Raji (cell line): ENCODE results near the gene PLPP3.

ENCODE experiments used
- POLR2A ChIP-seq: IDR thresholded peaks from 2 replicates; pipeline ENCODE4 v1.6.1; 2011; ENCODE audit warnings: low read depth, low read length, control low read depth; ENCODE audit not compliant: insufficient read depth

PLPP3 gene

DNA sequence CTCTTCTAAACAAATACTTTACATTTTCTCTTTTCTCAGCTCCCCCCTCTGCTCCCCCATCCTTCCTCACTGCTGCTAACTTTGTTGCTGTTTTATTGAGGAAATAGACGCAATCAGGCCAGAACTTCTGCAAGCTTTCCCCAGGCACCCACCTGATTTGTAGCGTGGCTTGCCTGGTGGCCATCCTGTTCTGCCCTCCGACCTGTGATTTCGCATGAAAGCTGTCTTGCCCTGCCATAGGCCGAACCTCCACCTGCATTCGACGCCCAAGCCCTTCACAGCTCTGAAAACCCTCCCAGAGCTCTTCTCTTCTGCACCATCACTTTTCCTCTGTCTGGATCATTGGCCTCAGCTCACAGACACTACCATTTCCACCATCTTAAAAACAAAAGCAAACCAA is 100.6 kb downstream of the PLPP3 start:
- no peak for TF ChIP-seq POLR2A

DNA sequence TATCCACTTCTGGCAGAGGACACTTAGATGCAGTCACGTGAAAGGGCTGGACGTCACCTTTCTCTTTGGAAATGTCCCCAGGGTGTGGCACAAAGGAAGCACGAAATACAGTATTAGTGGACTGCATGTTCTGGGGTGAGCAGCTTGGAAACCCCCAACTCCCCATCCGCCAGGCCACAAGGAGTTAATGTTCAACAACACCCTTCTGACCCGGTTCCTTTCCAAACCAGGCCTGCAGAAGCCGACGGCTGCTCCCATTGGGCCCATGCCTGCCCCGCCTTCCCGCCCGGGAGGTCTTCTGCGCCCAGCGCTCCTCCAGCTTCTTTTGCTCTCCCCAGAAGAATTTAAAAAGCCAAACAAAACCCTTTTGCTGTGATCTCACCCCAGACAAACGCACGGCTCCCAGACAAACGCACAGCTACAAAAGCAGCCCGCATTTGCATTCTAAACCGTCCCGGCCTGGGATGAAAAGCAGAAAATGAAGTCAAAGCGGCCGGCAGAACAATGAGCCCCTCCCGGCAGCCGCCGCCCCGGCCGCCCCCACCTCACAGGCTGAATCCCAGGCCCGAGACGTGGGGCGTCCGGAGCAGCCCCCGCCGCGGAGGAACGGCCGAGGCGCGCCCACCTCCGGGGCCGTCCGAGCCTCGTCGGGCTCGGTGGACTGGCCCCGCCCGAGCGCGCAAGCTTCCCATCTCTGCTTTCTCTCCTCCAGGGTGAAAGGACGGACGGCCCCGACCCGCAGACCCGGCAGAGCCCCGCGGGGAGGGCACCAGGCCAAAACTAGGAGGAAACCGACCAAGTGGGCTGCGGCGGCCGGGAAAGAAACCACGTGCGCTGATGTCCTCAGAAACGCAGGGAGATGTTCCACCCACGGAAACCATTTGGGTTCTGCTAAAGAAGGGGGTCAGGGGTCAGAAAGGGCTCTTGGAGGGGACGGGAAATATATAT is 101.9 kb downstream of the PLPP3 start:
- TF ChIP-seq POLR2A, result no peak

DNA sequence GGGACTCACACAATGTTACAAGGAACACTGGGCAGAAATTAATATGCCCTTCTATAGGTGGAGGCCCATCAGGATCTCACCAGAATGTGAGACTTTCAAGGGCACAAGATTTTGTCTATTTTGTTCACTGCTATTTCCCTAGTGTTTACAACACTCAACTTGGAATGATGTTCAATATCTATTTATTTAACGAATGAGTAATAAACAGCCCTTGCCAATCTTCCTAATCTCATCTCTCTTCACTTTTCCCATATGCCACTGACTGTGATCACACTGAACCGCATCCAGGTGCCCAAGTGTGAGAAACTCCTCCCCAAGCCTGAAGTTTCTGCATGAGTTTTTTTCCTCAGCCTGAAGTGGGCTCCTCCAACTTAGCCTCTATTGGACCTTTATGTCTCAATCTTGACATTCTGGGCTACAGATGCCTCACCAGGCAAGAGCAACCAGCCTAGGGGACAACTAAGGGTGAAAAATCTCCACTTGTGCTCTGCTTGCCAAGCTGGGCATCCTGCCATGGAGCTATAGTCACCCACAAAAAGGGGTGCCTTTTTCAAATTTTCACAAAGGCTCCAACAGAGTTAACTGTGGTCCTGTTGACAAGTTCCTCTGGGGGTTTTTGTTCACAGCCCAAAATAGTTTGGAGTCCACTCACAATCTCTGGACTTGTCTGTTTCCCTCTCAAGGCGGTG is 105.6 kb downstream of the PLPP3 start:
- TF ChIP-seq POLR2A, result no peak

DNA sequence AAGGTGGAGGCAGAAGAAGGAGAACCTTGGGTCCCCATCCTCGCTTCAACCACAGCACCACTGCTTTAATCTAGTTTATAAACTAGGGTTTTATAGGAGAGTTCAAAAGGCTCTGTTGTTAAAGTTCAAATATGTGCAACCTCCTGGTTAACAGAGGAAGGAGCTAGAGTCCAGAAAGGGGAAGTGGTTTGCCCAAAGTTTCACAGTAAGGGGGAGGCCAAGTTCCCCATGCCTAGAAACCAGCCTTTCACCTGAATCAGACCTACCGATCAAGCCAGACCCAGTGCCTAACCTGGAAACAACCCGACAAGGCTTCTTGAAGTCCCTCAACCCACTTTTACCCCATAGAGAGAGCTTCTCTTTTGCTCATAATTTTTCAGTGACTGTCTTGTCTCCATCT is 106.5 kb downstream of the PLPP3 start:
- TF ChIP-seq POLR2A, result no peak

DNA sequence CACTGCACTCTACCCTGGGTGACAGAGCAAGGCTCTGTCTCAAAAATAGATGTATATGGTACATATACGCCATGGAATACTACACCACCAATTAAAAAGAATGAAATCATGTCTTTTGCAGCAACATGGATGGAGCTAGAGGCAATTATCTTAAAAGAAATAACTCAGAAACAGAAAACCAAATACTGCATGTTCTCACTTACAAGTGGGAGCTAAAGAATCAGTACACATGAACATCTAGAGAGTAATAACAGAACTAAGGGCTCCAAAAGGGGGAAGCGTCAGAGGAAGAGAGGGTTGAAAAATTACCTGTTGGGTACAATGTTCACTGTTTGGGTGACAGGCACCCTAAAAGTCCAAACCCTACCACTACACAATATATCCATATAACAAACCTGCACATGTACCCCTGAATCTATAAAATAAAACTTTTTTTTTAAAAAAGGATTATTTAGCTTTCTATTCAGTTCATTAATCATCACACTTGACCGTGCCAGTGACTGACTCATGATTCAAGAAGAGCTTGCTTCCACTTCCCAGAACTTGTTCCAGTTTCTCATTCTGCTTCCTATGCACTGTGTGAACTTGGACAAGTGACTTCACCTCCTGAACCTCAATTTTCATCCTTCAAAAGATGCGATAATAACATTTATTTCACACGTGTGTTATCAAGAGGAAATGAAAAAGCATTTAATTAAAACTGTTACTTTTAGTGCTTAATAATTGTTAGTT is 109.6 kb downstream of the PLPP3 start:
- no peak for TF ChIP-seq POLR2A

DNA sequence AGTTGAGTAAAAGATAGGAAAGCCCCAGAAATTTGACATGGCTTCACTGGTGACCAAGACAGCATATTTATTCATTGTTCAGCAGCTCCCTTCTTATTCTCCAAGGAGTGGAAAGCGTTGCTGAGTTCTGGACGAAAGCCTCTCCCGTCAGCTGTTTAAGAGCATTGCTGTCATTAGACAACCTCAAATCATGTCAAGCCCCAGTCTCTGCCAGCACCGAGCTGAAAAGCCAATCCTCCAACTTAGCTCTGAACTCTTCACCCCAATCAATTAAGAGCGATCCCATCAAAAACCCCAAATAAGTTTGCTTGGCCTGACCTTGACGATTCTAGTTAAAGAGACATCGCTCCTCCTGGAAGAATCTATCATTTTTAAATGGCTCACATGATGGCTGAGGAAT is 110.8 kb downstream of the PLPP3 start:
- TF ChIP-seq POLR2A, result no peak

DNA sequence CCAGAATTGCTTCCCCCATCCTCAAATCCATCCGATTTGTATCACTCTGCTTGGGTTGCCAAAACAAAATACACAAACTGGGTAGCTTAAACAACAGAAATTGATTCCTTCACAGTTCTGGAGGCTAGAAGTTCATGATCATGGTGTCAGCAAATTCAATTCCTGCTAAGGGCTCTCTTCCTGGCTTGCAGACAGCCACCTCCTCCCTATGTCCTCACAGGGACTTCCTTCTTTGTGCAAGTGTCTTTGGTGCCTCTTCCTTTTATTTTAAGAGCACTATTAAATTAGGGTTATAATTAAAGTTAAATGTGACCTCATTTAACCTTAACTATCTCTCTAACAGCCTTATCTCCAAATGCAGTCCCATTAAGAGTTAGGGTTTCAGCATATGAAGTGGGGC is 112.8 kb downstream of the PLPP3 start:
- TF ChIP-seq POLR2A, result no peak

DNA sequence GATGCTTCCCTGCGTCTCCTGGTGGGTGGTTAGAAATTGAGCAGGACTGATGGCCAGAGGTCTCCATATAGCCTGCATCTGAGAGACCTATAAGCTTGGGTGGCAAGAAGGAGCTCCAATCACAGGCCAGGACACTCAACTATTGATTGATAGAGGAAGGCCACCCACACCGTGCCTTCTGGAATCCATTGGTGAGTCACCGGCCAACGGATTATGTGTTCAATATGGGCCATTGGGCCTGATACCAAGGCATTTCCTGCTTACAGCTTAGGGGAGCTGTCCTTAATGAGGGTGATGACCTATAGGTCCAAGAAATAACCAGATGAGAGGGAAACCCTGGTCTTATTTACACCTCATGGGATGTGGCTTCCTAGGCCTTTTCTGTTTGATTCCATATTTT is 115.1 kb downstream of the PLPP3 start:
- no peak for TF ChIP-seq POLR2A

DNA sequence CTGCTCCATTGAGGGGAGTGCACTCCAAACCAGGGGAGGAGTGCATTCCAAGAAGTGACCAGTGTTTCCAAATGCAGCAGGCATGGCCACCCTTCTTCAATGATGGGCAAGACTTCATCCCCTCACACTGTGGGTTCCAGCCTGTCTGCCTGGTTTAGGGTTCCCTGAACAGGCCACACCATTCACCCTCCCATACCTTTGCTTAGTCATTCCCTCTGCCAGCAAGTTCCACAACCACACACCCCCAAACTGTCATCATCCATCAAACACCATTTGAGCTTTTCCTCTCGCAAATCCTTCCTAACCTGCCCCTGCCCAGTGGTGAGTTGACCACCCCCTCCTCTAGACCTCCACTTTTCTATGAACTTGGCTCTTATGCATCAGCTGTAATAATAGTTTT is 116.0 kb downstream of the PLPP3 start:
- TF ChIP-seq POLR2A, result no peak

DNA sequence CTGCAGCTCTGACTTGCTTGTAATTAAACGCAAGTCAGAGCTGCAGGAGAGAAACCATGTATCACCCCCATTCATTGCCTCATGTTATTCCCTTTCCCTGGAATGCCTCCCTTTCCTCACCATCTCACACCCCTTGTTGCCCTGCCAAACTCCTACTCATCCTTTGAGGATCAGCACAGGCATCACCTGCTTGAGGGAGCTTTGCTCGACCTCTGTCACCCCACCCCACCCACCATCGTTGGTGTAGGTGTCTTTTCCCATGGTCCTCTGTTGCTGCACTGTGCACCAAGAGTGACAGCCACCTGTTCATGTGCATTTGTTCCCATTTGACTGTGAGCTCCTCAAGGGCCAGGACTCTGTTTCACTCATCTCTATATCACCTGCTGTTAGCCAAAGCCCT is 117.2 kb downstream of the PLPP3 start:
- TF ChIP-seq POLR2A, result no peak

DNA sequence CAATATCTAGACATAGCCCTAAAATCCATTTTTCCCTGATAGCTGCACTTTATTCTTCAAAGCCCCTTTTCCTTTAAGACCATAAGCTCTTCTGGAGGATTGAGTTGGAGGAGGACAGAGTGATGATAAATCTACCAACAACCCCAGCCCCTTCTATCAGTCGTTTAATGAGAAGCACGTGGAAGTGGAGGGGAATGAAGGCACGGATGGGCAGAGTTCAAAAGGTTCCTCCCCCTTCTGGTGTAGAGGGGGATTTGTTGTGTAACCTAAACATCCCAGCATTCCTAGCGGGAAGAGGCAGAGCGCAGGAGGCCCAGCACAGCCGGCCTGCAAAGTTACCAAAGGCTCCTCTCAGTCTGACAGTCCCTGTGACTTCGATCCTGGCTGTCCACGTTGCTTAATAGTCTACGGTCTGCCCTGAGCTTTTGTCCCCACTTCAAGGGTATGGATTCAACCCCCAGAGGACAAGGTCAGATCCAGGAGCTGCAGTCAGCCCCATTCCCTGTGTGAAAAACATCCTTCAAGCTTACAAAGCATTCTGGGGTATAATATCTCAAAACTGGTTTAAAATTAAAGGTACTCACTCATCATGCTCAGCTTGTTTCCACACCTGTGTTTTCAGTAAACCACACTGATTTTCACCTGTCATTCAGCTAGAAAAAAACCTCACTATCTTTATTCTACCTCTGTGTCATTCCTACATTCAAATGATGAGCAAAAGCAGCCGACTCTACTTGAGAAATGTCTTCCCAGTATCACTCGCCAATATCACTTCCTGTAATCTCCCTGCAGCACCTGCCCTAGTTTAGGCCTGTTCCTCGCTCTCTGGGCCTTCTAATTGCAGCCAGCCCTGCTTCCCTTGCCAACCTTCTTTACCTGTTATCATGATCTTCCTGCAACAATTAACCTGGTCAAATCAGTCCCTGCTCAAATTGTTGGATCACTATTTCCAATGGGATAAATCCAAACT is 117.9 kb downstream of the PLPP3 start:
- TF ChIP-seq POLR2A, result no peak

DNA sequence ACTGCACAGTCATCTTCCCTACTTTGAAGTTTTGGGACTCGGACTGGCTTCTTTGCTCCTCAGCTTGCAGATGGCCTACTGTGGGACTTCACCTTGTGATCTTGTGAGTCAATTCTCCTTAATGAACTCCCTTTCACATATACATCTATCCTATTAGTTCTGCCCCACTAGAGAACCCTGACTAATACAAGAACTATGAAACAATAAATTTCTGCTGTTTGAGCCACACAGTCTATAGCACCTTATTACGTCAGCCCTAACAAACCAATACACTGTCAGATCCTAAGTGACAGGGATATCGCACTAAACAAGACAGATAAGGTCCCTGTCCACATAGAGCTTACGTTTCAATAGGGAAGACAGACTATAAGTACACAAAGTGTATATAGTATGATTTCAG is 120.1 kb downstream of the PLPP3 start:
- no peak for TF ChIP-seq POLR2A

DNA sequence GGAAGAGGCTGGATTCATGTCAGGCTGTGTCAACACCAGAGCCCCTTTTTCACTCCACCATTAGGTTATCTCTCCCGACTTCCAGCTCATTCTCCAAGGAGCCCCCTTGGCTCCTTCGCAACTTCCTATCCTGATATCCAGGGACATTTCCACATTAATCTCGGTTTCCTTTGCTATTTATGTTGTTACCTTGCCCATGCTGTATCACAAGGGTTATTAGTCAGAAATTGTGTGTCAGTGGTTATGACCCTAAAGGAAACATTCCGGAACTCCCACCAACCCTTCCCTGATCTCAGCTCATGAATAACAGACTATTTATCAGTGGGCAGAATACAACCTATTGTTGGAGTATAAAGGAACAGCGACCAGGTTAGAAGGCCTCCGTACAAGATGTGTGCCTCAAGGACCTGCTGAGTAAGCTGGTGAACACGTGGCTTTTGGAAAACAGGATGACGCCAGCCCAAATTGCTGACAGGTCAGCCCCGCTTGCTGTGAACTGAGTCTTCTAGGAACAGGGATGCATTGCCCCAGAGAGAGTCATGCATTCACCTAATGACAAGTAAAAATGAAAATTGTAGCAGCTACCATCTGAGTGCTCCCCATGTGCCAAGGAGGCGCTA is 121.5 kb downstream of the PLPP3 start:
- no peak for TF ChIP-seq POLR2A
